HG02970 (cell line): ENCODE measurements around the gene NLGN1.

ENCODE experiments used
- ATAC-seq: cut with Tn5 transposase; IDR thresholded peaks from one replicate; pipeline ENCODE4 v1.9.1; 2021; ENCODE audit warnings: mild to moderate bottlenecking, moderate library complexity, moderate number of reproducible peaks; ENCODE audit not compliant: unreplicated experiment, low FRiP score

NLGN1 gene

DNA sequence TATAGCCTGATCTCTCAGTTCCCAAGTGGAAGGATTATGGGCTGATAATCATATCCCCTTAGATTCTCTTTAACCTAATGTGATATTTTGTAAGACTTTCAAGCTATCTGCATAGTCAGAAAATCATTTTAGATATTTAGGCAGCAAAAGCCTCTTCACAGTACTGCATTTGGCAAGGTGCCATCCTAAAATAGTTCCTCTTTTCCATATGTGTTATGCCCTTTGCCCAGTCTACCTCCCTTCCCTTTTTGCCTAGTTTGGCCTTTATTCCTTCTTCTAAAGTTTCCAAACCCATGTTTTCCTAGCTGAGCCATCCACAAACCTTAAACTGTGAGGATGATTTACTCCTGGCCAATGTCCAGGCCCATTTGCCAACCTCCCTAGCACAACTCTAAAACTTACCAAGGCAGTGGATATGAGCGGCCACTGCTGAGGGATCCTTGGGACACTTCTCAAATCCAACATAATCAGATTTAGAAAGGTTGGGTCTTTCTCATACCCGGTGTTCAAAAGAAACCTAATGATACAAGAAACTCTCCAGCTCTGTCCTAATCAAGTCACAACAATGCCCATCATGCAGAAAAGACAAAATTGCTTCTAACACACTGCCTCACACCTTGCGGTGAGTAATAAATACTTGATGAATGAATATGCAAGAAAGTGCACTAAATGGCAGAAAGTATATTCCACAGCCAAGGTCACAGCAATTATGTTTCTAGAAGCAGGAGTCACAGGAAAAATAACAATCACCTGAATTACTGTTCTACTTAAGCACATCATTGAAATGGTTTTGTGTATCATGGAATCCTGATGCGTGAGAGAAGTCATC is 493.9 kb downstream of the NLGN1 start:
- no peak for ATAC-seq

DNA sequence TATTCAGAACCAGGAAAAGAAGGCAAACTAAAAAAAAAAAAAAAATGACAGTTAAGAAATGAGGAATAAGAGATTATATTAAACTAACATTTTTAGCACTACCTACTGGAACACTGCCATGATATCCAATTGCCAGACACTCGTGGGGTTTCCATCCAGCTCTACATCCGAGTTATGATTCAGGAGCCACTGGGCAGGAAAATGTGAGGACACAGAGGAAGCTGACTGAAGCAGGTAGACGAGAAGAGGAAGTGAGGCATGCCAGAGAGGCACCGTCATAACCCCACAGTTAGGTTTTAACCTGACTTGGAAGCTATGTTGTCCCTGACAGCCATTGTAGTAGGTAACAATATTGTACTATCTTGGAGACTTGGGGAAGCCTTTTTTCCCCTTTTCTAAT is 495.0 kb downstream of the NLGN1 start:
- no peak for ATAC-seq

DNA sequence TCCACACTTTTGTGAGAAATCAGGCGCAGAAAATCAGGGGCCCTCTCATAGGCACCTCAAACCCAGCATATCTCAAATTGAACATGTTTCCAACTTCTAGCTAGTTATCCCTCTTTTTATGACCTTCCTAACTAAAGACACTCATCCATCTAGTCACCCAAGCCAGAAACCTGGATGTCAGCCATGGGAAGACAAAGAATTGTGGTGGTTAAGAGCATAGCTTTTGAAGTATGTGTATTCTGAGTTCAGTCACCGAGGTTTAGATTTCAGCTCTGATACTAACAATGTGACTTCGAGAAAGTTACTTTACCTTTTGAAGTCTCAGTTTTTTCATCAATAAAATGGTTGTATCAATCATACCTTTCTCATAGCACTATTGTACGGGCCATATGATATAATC is 495.5 kb downstream of the NLGN1 start:
- ATAC-seq, result no peak

DNA sequence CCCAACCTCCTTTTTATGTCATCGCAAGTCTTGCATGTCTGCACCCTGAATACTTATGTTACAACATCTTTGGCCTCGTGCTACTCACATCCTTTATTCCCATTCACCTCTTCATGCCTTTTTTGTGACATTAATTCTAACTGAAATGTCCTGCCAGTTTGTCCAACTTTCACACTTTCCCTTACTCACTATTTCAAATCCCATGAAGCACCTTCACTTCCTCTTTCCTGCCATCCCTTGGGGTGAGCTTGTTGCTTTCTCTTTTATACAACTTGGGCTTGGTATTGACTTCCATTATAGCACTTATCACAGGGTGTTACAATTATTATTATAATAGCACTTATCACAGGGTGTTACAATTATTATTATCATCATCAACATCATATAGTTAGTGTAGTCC is 496.3 kb downstream of the NLGN1 start:
- no peak for ATAC-seq

DNA sequence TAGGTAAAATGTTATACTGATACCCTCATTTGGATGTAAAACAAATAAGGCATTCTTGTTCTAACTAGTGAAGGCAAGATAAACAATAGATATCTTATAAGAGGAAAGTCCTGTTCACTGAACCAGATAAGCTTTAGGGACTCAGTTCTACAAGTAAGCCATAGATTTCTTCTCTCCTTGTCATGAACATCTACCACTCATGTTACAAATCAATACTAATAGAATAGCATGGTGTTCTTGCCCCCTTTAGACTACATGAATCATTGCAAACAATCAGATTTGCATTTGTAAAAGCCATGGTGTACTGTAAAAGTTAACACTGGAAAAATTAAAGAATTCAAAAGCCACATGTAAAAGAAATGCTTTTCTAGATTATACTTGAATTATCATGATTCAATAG is 500.1 kb downstream of the NLGN1 start:
- ATAC-seq, result no peak

DNA sequence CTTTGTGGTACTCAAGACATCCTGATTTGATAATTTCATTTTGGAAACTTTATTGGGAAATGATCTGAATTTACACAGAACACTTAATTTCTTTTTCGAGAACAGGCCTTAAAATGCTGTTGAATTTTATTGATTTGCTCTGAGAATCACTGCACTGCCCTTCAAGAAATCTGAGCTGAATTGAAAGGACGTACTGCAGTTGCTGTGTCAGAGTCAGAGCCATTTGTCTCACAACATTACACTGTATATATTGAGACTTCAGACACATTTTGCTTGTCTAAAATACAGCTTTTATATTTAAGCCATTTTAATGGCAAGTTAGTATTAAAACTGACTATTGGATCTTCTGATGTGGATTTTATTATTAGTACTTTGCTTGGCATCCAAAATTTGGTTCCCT is 504.1 kb downstream of the NLGN1 start:
- no peak for ATAC-seq

DNA sequence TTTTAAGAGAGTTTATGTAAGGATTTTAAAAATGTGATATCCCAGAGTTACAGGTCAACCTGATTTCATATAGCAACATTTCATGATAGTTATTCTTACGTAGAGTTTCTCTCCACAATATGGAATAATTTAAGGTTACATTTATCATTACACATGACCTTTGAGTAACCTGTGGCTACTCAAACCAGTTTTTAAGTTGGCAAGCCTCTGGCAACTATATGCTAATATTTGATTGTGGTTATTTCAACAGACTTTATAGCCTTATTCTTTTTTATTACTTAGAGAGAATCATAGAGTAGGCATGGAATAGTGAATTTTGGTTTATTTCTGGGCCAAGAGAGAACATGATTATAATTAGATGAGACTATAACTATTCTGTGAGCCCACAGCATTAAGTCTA is 504.9 kb downstream of the NLGN1 start:
- no peak for ATAC-seq

DNA sequence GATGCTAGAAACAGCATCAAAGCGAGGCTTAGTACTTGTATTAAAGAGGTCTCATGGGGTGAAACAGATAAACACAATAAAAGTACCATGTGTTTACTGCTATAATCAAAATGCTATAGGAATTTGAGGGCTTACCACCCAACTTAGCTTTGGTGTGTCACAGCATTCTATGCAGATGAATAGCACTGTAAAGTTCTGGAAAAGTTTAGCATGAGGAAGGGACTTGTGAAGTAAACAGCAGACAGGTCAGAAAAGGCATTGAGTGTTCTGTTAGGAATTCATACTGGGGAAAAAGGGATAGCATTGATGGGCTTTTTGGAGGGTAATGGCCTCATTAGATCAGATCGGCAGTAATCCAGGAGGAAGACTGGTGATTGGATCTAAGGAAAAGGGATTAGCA is 505.3 kb downstream of the NLGN1 start:
- no peak for ATAC-seq

DNA sequence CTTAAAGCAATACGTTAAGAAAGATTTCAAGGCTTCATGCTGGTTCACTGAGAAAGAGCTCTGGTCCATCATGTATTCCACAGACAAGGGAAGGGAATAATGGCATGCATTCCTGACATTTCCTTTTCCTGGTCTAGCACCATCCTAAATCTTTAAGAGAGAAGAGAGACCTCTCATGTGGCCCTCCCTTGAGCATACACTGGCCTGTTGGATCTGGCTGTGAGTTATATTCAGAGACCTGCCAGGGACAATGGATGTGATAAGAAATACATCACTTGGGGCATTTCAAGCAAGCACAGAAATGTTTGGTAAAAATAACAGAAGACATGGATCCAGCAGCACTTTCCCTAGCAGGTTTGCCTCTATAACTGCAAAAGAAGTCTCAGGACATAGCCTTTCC is 507.8 kb downstream of the NLGN1 start:
- ATAC-seq, result no peak

DNA sequence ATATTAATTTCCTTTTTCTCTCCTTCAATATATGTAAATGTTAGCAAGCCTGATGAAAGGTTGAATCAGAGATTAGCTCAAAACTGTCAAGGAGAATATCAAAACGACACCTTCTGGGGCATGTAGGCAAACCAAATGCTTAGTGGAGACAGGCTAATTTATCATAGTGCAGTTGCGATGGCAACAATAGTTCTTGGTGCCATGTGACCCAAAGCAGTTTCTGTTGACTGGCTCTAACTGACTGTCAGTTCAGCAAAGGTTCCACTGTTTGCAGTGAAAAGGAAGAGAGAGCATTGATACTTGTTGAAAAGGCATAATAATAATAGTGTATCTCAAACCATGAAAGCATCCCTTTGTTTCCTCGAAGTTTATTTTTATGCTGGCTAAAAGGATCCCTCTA is 513.9 kb downstream of the NLGN1 start:
- ATAC-seq, result no peak

DNA sequence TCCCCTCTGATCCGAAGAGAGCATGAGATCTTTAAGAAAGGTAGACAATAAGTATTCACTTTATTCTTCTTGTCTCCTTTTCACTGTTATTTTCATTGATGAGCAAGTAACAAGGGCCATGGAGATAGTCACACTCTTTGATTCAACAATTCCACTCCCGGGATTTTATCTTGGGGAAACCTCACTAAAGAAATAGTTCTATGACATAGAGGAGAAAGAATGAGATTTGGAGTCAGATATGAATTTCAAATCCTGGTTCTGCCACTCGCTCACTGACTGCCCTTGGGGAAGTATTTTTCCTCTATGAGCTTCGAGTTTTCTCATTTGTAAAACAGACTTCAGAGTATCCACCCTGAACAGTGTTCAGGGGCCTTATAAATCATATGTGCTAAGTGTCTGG is 514.6 kb downstream of the NLGN1 start:
- no peak for ATAC-seq

DNA sequence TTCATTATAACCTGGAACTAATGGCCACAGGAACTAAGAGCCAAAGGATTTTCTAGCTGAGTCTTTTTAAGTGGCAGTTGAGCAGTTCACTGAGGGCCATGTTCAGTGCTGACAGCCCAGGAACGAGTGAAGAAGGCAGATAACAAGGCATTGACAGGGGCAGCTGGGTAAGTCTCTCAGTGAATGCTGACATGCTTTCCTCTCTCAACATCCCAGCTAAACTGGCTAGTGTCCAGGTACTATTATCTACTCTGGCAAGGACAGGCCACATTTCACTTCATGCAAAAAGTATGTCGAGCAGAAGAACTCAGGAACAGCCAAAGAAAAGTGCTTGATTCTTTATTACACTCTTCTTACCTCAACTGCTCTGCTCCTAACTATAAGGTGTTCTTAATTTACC is 515.9 kb downstream of the NLGN1 start:
- ATAC-seq, result no peak

DNA sequence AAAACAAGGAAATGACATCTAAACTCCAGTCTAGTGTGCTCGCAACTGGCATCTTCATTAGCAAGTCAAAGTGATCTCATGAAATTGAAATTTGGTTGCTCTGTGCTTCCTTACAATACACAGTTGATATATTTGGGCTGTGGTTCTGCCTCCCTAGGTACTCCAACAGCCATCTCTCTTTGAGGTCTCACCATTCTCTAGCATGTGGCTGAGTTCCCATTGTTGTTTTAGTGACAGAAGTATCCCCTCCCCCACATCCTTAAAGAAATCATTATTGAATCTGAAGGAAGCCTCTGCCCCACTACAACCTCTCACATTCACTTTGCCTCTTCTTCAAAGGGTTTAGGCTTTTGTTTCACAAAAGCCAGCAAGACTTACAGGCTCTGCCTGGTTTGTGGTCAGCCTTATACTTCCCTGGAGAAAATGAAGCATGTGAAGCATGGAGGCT is 516.5 kb downstream of the NLGN1 start:
- ATAC-seq, result no peak

DNA sequence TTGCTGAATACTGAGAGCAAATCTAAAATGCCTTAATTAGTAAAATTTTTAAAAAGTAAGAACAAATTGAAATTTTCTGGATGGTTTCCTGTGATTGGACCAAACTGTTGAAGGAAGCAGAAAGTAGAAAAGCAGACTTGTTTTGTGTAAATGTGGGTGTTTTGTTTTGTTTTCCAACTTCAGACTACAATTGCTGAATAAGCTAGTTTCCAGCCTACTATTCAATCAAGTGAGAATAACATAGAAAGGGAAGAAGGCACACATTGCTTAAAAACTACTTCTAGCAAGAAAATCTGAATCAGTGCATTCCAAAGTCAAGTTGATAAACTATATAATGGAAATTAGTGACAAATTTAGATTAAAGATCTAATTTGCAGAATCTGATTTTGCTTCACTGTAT is 519.3 kb downstream of the NLGN1 start:
- no peak for ATAC-seq

DNA sequence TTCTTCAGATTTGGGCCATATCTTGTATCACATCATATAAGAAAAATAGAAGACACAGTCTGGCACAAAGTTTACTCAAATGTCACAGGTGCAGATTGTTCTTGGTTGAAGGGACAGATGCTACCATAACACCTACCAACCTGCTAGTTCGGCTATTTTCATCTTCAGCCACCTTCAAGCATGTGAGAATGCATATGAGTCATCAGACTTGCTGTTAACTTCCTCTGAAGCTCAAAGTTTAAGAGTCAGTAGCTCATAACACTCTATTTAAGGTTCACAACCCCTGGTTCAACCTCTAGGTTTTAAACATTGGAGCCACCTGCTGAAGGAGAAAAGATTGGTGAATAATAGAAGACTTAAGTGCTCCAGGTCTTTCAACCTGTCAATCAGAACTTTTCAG is 522.8 kb downstream of the NLGN1 start:
- no peak for ATAC-seq

DNA sequence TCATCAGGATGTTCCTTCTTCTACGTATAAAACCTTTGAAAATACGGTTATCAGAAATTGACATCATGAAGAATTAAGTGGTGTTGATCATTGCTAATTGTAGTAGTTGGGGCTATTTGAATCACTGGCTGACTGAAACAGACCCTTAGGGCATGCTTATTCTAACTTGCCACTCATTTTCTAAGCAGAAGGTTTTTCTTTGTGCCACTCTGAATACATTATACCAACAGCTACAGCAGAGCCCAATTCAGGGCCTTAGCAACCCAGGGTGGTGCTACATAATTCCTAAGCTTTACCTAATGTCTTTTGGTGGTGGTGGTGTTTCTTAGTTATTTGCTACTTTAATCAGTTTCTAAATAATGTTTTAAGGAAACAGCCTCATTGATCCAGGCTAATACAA is 524.2 kb downstream of the NLGN1 start:
- no peak for ATAC-seq

DNA sequence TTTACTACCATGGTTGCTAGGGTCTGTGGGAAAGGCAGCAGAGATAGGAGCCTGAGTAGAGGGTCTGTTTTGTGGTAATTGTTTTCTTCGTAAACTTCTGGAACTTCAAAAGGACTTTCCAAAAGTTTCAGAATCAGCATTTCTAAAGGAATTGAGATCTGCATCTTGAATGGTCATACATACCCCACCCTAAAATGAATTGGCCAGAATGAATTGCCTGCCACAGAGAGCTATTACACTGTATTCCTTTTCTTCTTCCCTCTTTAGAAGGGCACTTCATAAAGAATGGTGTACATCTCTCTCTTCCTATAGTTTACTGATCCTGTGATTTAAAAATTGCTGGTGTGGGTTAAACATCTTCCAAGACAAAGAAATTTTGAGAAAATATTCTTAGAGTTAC is 525.7 kb downstream of the NLGN1 start:
- ATAC-seq, result no peak

DNA sequence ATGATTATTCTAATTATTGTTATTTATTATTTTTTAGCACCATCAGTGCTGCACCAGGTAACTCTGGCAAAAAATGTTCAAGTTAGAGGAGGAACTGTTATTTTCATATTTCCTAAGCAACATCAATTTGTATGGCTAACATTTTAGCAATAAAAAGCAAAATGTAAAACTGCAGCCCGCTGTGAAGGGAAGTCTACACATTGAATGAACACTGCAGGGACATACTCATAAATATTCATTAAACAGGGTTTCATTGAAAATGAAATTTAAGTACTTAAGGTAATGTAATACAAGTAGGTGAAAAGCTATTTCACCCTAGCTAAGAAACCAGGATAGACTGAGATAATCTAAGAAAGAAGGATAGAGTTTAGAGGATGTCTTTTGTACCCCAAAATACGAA is 532.7 kb downstream of the NLGN1 start:
- no peak for ATAC-seq

DNA sequence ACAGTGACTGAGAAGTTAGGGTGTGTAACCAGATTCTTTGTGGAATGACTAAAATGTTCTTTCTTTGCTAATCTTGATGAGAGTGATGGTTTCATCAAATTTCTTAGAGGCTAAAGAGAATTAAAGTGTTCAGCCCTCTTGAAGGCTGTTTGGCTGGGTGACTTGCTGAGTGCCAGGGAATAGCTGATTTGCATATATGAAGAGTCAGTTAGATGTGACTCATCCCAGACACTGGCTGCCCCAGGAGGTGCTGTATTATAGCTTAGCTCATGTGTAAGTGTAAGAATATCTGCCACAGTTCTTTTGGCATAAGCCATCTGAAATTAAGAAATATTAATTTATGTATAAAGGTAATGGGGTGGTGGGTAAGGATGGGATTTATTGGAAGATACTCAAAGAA is 535.1 kb downstream of the NLGN1 start:
- no peak for ATAC-seq

DNA sequence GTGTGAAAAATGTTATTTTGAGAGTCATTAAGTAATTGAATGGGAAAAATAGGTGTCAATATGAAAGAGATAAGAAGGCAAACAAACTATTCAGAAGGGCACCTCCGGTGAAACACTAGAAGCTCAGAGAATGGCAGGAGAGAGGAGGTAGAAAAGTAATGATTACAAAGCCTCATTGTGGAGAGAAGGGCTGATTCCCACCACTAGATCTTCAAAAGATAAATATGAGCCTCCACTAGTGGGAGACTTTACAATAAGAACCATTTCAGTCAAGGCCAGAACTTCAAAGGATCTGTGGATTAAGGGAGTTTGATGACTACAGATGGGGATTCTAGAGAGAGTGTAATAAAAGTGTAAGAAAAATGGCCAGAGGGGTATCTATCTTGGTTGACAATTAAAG is 535.6 kb downstream of the NLGN1 start:
- ATAC-seq, result no peak

DNA sequence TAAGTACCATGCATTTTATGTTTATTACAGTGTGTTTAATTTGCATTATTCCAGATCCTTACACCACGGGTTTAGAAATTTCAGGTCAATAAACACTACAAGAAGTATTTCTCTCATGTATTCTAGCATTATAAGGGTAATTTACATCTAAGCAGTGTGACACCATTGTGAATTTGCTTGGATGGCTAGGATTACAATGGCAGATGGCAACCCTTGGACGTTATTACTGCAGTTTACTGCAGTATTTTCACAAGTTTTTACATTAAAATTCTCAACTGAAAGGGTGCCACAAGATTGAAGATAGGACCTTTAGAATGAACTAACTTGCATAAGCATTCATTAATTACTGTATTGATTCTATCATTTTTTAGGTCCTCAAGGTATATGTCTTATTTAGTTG is 538.8 kb downstream of the NLGN1 start:
- no peak for ATAC-seq

DNA sequence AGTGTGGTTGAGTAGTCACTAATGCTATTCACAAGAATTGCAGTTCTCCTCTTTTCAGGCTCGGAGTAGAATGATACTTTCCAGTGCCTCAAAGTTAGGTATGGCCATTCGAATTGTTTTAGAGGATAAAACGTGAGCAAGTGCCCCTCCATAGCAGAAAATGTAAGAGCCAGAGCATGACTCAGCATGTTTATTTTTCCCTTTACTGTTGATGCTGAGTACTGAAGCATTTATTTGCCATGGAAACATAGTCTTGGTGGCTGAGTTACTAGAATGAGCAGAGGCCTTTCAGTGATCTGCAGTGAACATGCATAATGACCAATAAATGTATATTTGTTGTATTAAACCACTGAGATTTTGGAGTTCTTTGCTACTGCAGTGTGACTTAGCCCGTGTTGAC is 540.6 kb downstream of the NLGN1 start:
- no peak for ATAC-seq

DNA sequence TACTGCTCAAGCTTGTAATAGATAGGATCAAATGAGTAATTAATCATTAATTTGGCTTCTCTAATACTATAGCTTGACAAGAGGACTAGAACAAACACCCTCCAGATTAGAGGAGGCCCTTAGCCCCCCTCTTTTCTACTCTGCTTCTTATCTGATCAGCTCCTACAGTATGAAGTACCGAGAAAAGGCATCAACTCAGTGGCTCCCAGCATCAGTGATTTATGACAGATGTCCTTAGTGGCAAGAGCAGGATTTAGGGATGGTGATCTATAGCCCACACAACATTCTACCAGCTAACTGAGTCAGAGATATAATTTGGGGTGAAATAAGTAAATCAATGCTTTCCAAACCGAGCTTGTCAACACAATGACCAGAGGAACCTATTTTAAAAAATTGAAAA is 541.1 kb downstream of the NLGN1 start:
- no peak for ATAC-seq
